A549 (cell line): Measurements from ENCODE around the gene SLCO3A1. TPM values are rescaled to one million over a fixed set of nuclear protein-coding genes. Genes with fewer than 3 reads are reported as not detected.

Experiments used
- ATAC-seq, 2 experiments: fragments of 200-7000 bp in 1 of 2; fragments of >200 bp in 1 of 2; cut with Nextera tagmentation in 1 of 2; cut with Tn5 transposase in 1 of 2; 3 replicates each; pipeline versions ENCODE4 v1.8.0 to v1.9.1; 2018 to 2020; ENCODE audit warnings: mild to moderate bottlenecking in 1 of 2, moderate library complexity in 1 of 2
- CTCF ChIA-PET: fragments of 300-600 bp; sonication (Branson Sonifier 250); formaldehyde crosslinking; extraction: SDS; loops from one replicate; lab custom pipeline; 2021; ENCODE audit warnings: antibody characterized with exemption, inconsistent platforms; lab: Yijun Ruan, JAX
- POLR2A ChIA-PET: fragments of 350-600 bp; formaldehyde crosslinking; extraction: SDS; loops from one replicate; lab custom pipeline; 2021; ENCODE audit warnings: antibody characterized with exemption, inconsistent platforms; lab: Yijun Ruan, JAX
- DNase-seq, 2 experiments: peaks; one replicate each; pipeline versions ENCODE4 v3.0.0 to v3.0.0-alpha.2; 2011 to 2016; ENCODE audit warnings: low read depth in 1 of 2, low spot score in 1 of 2
- FAIRE-seq: peaks from 2 replicates; lab custom pipeline; 2011; peaks lifted over from hg19 to GRCh38; lab: Jason Lieb, UNC
- H3K27ac ChIP-seq, 2 experiments: fragments of >200 bp; sonication (Bioruptor Twin); formaldehyde crosslinking; 3 replicates each; pipeline ENCODE4 v1.5.1; 2016 to 2017
- H3K4me1 ChIP-seq: fragments of >200 bp; sonication (Bioruptor Twin); formaldehyde crosslinking; 3 replicates; pipeline ENCODE4 v1.6.1; 2016
- H3K4me2 ChIP-seq: fragments of >200 bp; sonication (Bioruptor Twin); formaldehyde crosslinking; 3 replicates; pipeline ENCODE4 v1.6.1; 2016
- H3K4me3 ChIP-seq: fragments of >200 bp; sonication (Bioruptor Twin); formaldehyde crosslinking; 3 replicates; pipeline ENCODE4 v1.5.1; 2016
- H3K9me3 ChIP-seq: fragments of >200 bp; sonication (Bioruptor Twin); formaldehyde crosslinking; 3 replicates; pipeline ENCODE4 v1.6.1; 2016
- ATOH8 ChIP-seq: fragments of 250-450 bp; sonication (Bioruptor Pico); IDR thresholded peaks from 2 replicates; pipeline ENCODE4 v1.5.0; 2020; ENCODE audit warnings: low read depth, mild to moderate bottlenecking, moderate library complexity
- BHLHE40 ChIP-seq: IDR thresholded peaks from 2 replicates; pipeline ENCODE4 v1.6.1; 2012; ENCODE audit warnings: low read depth, low read length, inconsistent platforms
- CBX2 ChIP-seq: fragments of 200-600 bp; sonication (generic); IDR thresholded peaks from 2 replicates; pipeline ENCODE4 v1.6.1; 2016; ENCODE audit warnings: low read depth, mild to moderate bottlenecking, borderline replicate concordance
- E2F6 ChIP-seq: IDR thresholded peaks from 2 replicates; pipeline ENCODE4 v1.6.1; 2012; ENCODE audit warnings: low read depth, borderline replicate concordance
- EHF ChIP-seq: fragments of 250-450 bp; sonication (Bioruptor Pico); IDR thresholded peaks from 2 replicates; pipeline ENCODE4 v1.5.0; 2020; ENCODE audit warnings: mild to moderate bottlenecking
- EHMT2 ChIP-seq: fragments of 200-600 bp; sonication (generic); IDR thresholded peaks from 2 replicates; pipeline ENCODE4 v1.6.1; 2016; ENCODE audit warnings: antibody characterized with exemption, low read depth, mild to moderate bottlenecking, moderate library complexity
- EP300 ChIP-seq, 2 experiments: fragments of >200 bp; sonication (Bioruptor Twin); formaldehyde crosslinking; IDR thresholded peaks; 2 replicates in 1 of 2; 3 replicates in 1 of 2; pipeline ENCODE4 v1.6.1; 2016 to 2017
- FOSL2 ChIP-seq, 2 experiments: fragments of 450-650 bp in 1 of 2; fragments of >200 bp in 1 of 2; sonication (Bioruptor Twin) in 1 of 2; formaldehyde crosslinking; IDR thresholded peaks; 2 replicates each; pipeline versions ENCODE4 v1.5.0 to v1.6.1; 2016 to 2020; ENCODE audit warnings: mild to moderate bottlenecking in 1 of 2, moderate library complexity in 1 of 2
- GATA3 ChIP-seq: IDR thresholded peaks from 2 replicates; pipeline ENCODE4 v1.6.1; 2012; ENCODE audit warnings: borderline replicate concordance
- HOXA7 ChIP-seq: fragments of 250-450 bp; sonication (Bioruptor Pico); IDR thresholded peaks from 2 replicates; pipeline ENCODE4 v1.5.0; 2020; ENCODE audit warnings: mild to moderate bottlenecking, moderate library complexity
- HOXB5 ChIP-seq: fragments of 250-450 bp; sonication (Bioruptor Pico); IDR thresholded peaks from 2 replicates; pipeline ENCODE4 v1.5.0; 2020; ENCODE audit warnings: mild to moderate bottlenecking, moderate library complexity
- JUN ChIP-seq, 2 experiments: fragments of >200 bp; sonication (Bioruptor Twin); formaldehyde crosslinking; IDR thresholded peaks; 2 replicates in 1 of 2; 3 replicates in 1 of 2; pipeline ENCODE4 v1.6.1; 2016 to 2017
- JUNB ChIP-seq: fragments of >200 bp; sonication (Bioruptor Twin); formaldehyde crosslinking; IDR thresholded peaks from 2 replicates; pipeline ENCODE4 v1.6.1; 2016
- KDM5A ChIP-seq: fragments of 200-600 bp; sonication (generic); IDR thresholded peaks from 2 replicates; pipeline ENCODE4 v1.6.1; 2016; ENCODE audit warnings: antibody characterized with exemption, mild to moderate bottlenecking
- MYC ChIP-seq: IDR thresholded peaks from 2 replicates; pipeline ENCODE4 v1.6.1; 2012; ENCODE audit warnings: mild to moderate bottlenecking, inconsistent platforms, low read length, improper control_type of control experiment, borderline replicate concordance
- NR3C1 ChIP-seq: fragments of >200 bp; sonication (Bioruptor Twin); formaldehyde crosslinking; IDR thresholded peaks from 3 replicates; pipeline ENCODE4 v1.6.1; 2017
- PBX3 ChIP-seq: IDR thresholded peaks from 2 replicates; pipeline ENCODE4 v1.6.1; 2012
- POLR2AphosphoS2 ChIP-seq: conservative IDR thresholded peaks from 2 replicates; pipeline ENCODE4 v1.6.1; 2012; ENCODE audit warnings: low read length, improper control_type of control experiment, inconsistent platforms
- RCOR1 ChIP-seq: fragments of 150-350 bp; IDR thresholded peaks from 2 replicates; pipeline ENCODE4 v1.6.1; 2014; ENCODE audit warnings: antibody characterized with exemption, low read length, low read depth
- SREBF2 ChIP-seq: fragments of 450-650 bp; IDR thresholded peaks from 2 replicates; pipeline ENCODE4 v1.6.1; 2014; ENCODE audit warnings: mild to moderate bottlenecking, moderate library complexity
- TP53 ChIP-seq: fragments of 250-450 bp; sonication (Bioruptor Pico); IDR thresholded peaks from 2 replicates; pipeline ENCODE4 v1.5.0; 2021; ENCODE audit warnings: mild to moderate bottlenecking, moderate library complexity
- ZNF302 ChIP-seq: fragments of 250-450 bp; sonication (Bioruptor Pico); IDR thresholded peaks from 2 replicates; pipeline ENCODE4 v1.9.0; 2021; ENCODE audit warnings: inconsistent platforms, mild to moderate bottlenecking, moderate library complexity
- ZSCAN20 ChIP-seq: fragments of 250-450 bp; sonication (Bioruptor Pico); IDR thresholded peaks from 2 replicates; pipeline ENCODE4 v1.8.0; 2022; ENCODE audit warnings: mild to moderate bottlenecking, moderate library complexity
- WGBS: methylation state at CpG from one replicate; pipeline ENCODE4 v1.1.6; 2017; ENCODE audit errors: missing lambda C conversion rate; 5-methylcytosine and 5-hydroxymethylcytosine counted together
- polyA plus RNA-seq, 4 experiments: library from polyadenylated mRNA; depleted of rRNA in 3 of 4; stranded (reverse); fragments of >200 nt; fragmentation: RNase III in 1 of 4; extraction: RNeasy Plus Mini Kit Qiagen cat#74134 plus additional on column Dnase treatment in 1 of 4; gene quantifications; 2 replicates in 3 of 4; 3 replicates in 1 of 4; pipeline ENCODE4 v1.2.3, GENCODE V29; 2011 to 2017

The SLCO3A1 gene
- polyA plus RNA-seq, 2 of the 4 experiments (the other 2 are of a cell fraction), result 16.8 to 17.0 TPM

GRCh38 chr15:91909574-91909973 is 56.1 kb downstream of the SLCO3A1 start:
- CTCF ChIA-PET, result interaction anchor here (0.6 to 2.7 kb wide), 3 partner anchors 55 to 168 kb away, joined by 3 to 8 read pairs (median 3); no protein-coding TSS in a partner anchor
- POLR2A ChIA-PET, result no interaction called here
- WGBS, result 93% methylated on average over 7 of the region's 7 CpGs
- FAIRE-seq (no peak), DNase-seq (no peak), ATAC-seq (no peak)
- no peak overlapping the region for H3K27ac ChIP-seq
- no peak overlapping the region for H3K4me2 ChIP-seq
- TF ChIP-seq POLR2AphosphoS2, result no peak
- TF ChIP-seq GATA3, result no peak
- TF ChIP-seq NR3C1, result no peak
- no peak for TF ChIP-seq CBX2
- TF ChIP-seq SREBF2, result no peak
- no peak for TF ChIP-seq ZNF302 (CRISPR knock-in tag)
- TF ChIP-seq FOSL2 (IDR thresholded peaks at IDR 0.05), result no peak
- TF ChIP-seq FOSL2 (CRISPR knock-in tag; IDR thresholded peaks at IDR 0.05), result no peak
- no peaks in the 10 kb centered on the region for H3K4me1 ChIP-seq
- no peak overlapping the region for H3K4me3 ChIP-seq
- H3K9me3 ChIP-seq, result no peaks in the 10 kb centered on the region

- POLR2A ChIA-PET, result no interaction called here
- CTCF ChIA-PET, result interaction anchor here (1.2 to 2.7 kb wide), 3 partner anchors 8 to 166 kb away, joined by 3 to 8 read pairs (median 7); partner anchors contain the start of gene SLCO3A1
- Histone ChIP-seq H3K4me3 (no peak overlapping the region), H3K9me3 (no peaks in the 10 kb centered on the region), H3K4me2 (no peak overlapping the region), H3K27ac (no peak overlapping the region), H3K4me1 (no peaks in the 10 kb centered on the region)
- TF ChIP-seq MYC (no peak), EP300 (IDR thresholded peaks at IDR 0.05) (no peak), TP53 (CRISPR knock-in tag) (no peak), FOSL2 (IDR thresholded peaks at IDR 0.05) (no peak), FOSL2 (CRISPR knock-in tag; IDR thresholded peaks at IDR 0.05) (no peak), JUN (IDR thresholded peaks at IDR 0.05) (no peak), RCOR1 (no peak), PBX3 (no peak), E2F6 (no peak), HOXB5 (CRISPR knock-in tag) (no peak), EHF (CRISPR knock-in tag) (no peak)
- no peak for ATAC-seq
- 89% methylated on average over 7 of the region's 7 CpGs for WGBS
- FAIRE-seq, result no peak
- DNase-seq, result no peak
These were observed 58.3 kb downstream of the SLCO3A1 start for GRCh38 chr15:91911844-91912243.

- Histone ChIP-seq H3K27ac (no peak overlapping the region), H3K4me1 (no peaks in the 10 kb centered on the region)
- CTCF ChIA-PET, result interaction anchor here (1.2 to 2.5 kb wide), 3 partner anchors 13 to 70 kb away, joined by 3 to 7 read pairs (median 6); partner anchors contain the start of gene SLCO3A1
- TF ChIP-seq ZSCAN20 (CRISPR knock-in tag) (no peak), NR3C1 (no peak), CBX2 (no peak), ATOH8 (no peak), GATA3 (no peak), BHLHE40 (no peak)
- TF ChIP-seq, all 56 proteins: peak for 0
- DNase-seq, result no peak
- Histone ChIP-seq H3K9me3 (no peaks in the 10 kb centered on the region), H3K4me2 (no peak overlapping the region), H3K4me3 (no peak overlapping the region)
- no peak for FAIRE-seq
- POLR2A ChIA-PET, result no interaction called here
- no peak for ATAC-seq
- WGBS, result 91% methylated on average over 4 of the region's 4 CpGs
These were observed 58.8 kb downstream of the SLCO3A1 start for GRCh38 chr15:91912336-91912735.

- Histone ChIP-seq H3K4me1 (no peaks in the 10 kb centered on the region), H3K4me3 (no peak overlapping the region), H3K27ac (no peak overlapping the region), H3K9me3 (no peaks in the 10 kb centered on the region), H3K4me2 (no peak overlapping the region)
- DNase-seq, result no peak
- TF ChIP-seq HOXA7 (CRISPR knock-in tag) (no peak), KDM5A (no peak), EHMT2 (no peak), JUNB (no peak)
- ATAC-seq, result no peak
- no peak for FAIRE-seq
- CTCF ChIA-PET, result interaction anchor here (0.8 to 2.5 kb wide), 5 partner anchors 12 to 611 kb away, joined by 3 to 7 read pairs (median 3); partner anchors contain the start of gene SLCO3A1
- POLR2A ChIA-PET, result no interaction called here
- WGBS, result 72% methylated on average over 6 of the region's 6 CpGs
These were observed 60.1 kb downstream of the SLCO3A1 start for GRCh38 chr15:91913560-91913959.
